ENCODE data around the gene MET. TPM values are rescaled to one million over a fixed set of nuclear protein-coding genes. Genes with fewer than 3 reads are reported as not detected.

MET gene
- total and polyA plus RNA-seq, 2 of the 13 experiments (the other 11 are each of a cell fraction or from before 2014, with no cell fraction given), result 21.8 to 31.5 TPM

GRCh38 chr7:116709336-116709735 is 37.3 kb downstream of the MET start (continued):
- TF ChIP-seq ZNF318 (CRISPR knock-in tag; IDR thresholded peaks at IDR 0.05), result no peak
- TF ChIP-seq IRX3 (CRISPR knock-in tag; IDR thresholded peaks at IDR 0.05; ENCODE audit: borderline replicate concordance, low read depth), result no peak
- TF ChIP-seq SIX1 (CRISPR knock-in tag; IDR thresholded peaks at IDR 0.05; ENCODE audit: borderline replicate concordance), result no peak
- no peak for TF ChIP-seq ELF1 (CRISPR knock-in tag; IDR thresholded peaks at IDR 0.05)
- TF ChIP-seq, protein P1, sequence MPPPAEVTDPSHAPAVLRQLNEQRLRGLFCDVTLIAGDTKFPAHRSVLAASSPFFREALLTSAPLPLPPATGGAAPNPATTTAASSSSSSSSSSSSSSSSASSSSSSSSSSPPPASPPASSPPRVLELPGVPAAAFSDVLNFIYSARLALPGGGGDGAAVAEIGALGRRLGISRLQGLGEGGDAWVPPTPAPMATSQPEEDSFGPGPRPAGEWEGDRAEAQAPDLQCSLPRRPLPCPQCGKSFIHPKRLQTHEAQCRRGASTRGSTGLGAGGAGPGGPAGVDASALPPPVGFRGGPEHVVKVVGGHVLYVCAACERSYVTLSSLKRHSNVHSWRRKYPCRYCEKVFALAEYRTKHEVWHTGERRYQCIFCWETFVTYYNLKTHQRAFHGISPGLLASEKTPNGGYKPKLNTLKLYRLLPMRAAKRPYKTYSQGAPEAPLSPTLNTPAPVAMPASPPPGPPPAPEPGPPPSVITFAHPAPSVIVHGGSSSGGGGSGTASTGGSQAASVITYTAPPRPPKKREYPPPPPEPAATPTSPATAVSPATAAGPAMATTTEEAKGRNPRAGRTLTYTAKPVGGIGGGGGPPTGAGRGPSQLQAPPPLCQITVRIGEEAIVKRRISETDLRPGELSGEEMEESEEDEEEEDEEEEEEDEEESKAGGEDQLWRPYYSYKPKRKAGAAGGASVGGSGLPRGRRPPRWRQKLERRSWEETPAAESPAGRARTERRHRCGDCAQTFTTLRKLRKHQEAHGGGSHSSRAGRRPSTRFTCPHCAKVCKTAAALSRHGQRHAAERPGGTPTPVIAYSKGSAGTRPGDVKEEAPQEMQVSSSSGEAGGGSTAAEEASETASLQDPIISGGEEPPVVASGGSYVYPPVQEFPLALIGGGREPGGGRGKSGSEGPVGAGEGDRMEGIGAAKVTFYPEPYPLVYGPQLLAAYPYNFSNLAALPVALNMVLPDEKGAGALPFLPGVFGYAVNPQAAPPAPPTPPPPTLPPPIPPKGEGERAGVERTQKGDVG (CRISPR knock-in tag; IDR thresholded peaks at IDR 0.05; ENCODE audit: borderline replicate concordance), result no peak
- TF ChIP-seq GZF1 (CRISPR knock-in tag; IDR thresholded peaks at IDR 0.05), result no peak
- no peak for TF ChIP-seq ZNF816 (CRISPR knock-in tag; IDR thresholded peaks at IDR 0.05; ENCODE audit: borderline replicate concordance)
- TF ChIP-seq, protein P2, sequence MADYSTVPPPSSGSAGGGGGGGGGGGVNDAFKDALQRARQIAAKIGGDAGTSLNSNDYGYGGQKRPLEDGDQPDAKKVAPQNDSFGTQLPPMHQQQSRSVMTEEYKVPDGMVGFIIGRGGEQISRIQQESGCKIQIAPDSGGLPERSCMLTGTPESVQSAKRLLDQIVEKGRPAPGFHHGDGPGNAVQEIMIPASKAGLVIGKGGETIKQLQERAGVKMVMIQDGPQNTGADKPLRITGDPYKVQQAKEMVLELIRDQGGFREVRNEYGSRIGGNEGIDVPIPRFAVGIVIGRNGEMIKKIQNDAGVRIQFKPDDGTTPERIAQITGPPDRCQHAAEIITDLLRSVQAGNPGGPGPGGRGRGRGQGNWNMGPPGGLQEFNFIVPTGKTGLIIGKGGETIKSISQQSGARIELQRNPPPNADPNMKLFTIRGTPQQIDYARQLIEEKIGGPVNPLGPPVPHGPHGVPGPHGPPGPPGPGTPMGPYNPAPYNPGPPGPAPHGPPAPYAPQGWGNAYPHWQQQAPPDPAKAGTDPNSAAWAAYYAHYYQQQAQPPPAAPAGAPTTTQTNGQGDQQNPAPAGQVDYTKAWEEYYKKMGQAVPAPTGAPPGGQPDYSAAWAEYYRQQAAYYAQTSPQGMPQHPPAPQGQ (CRISPR knock-in tag; IDR thresholded peaks at IDR 0.05; ENCODE audit: borderline replicate concordance), result no peak
- no peak for TF ChIP-seq SRSF4 (IDR thresholded peaks at IDR 0.05; ENCODE audit: low read depth, low read length, poor library complexity, severe bottlenecking)

All from HepG2 (cell line).